Measurements from ENCODE around the gene MYO5A.

The MYO5A gene

GRCh38 chr15:52427804-52428203, 100.9 kb downstream of the MYO5A start:
- no peak for TF ChIP-seq CTCF (IDR thresholded peaks at IDR 0.05; ENCODE audit: low read depth, low read length)
- DNase-seq (ENCODE audit: extremely low read depth, low read depth): no peak

- TF ChIP-seq CTCF (IDR thresholded peaks at IDR 0.05; ENCODE audit: low read depth, low read length): no peak
- no peak for DNase-seq (ENCODE audit: extremely low read depth, low read depth)
These were observed 103.7 kb downstream of the MYO5A start for GRCh38 chr15:52424856-52425431.

GRCh38 chr15:52423852-52424251, 104.8 kb downstream of the MYO5A start:
- TF ChIP-seq CTCF (IDR thresholded peaks at IDR 0.05; ENCODE audit: low read depth, low read length): no peak
- DNase-seq (ENCODE audit: extremely low read depth, low read depth): no peak

GRCh38 chr15:52422001-52422400, 106.7 kb downstream of the MYO5A start:
- no peak for TF ChIP-seq CTCF (IDR thresholded peaks at IDR 0.05; ENCODE audit: low read depth, low read length)
- no peak for DNase-seq (ENCODE audit: extremely low read depth, low read depth)

GRCh38 chr15:52421029-52421428, 107.7 kb downstream of the MYO5A start:
- TF ChIP-seq CTCF (IDR thresholded peaks at IDR 0.05; ENCODE audit: low read depth, low read length): no peak
- DNase-seq (ENCODE audit: extremely low read depth, low read depth): no peak

- no peak for DNase-seq (ENCODE audit: extremely low read depth, low read depth)
- TF ChIP-seq CTCF (IDR thresholded peaks at IDR 0.05; ENCODE audit: low read depth, low read length): no peak
These were observed 109.2 kb downstream of the MYO5A start for GRCh38 chr15:52419494-52419893.

GRCh38 chr15:52417957-52418356, 110.7 kb downstream of the MYO5A start:
- DNase-seq (ENCODE audit: extremely low read depth, low read depth): no peak
- TF ChIP-seq CTCF (IDR thresholded peaks at IDR 0.05; ENCODE audit: low read depth, low read length): no peak
